GM21515 (cell line): ENCODE data around the gene ZDHHC24.
"Not testable (repeated sequence)": the region's sequence is repeated elsewhere in the genome, so short reads cannot be mapped to it uniquely, and the experiment has no call there.

Source experiments
- ATAC-seq: cut with Tn5 transposase; IDR thresholded peaks from one replicate; pipeline ENCODE4 v1.9.1; 2021; ENCODE audit not compliant: unreplicated experiment

The ZDHHC24 gene

GRCh38 chr11:66545701-66546367 is at the start of gene ZDHHC24:
TSS of gene ZDHHC24 (minus strand) at chr11:66546048. CDS start at chr11:66546003, 45 bp downstream.
- ATAC-seq, result peak; percentile 86

GRCh38 chr11:66595245-66595904 is 49.5 kb upstream of the ZDHHC24 start:
- ATAC-seq, result no peak

GRCh38 chr11:66593650-66594049 is 47.8 kb upstream of the ZDHHC24 start:
- ATAC-seq, result no peak

GRCh38 chr11:66593303-66593635 is 47.4 kb upstream of the ZDHHC24 start:
- ATAC-seq, result peak; percentile 22

GRCh38 chr11:66592457-66593302 is 46.8 kb upstream of the ZDHHC24 start, which contains the start of the genes CCDC87 and CCS:
TSS of gene CCDC87 (minus strand) at chr11:66593063. CDS start at chr11:66593015, 48 bp downstream.
TSS of gene CCS (plus strand) at chr11:66593185. CDS start at chr11:66593262, 77 bp downstream.
- peak; percentile 93 for ATAC-seq

GRCh38 chr11:66591175-66591574 is 45.3 kb upstream of the ZDHHC24 start:
- no peak for ATAC-seq

- ATAC-seq, result no peak
Measured at GRCh38 chr11:66589996-66590675, 44.3 kb upstream of the ZDHHC24 start.

GRCh38 chr11:66589315-66589714 is 43.5 kb upstream of the ZDHHC24 start:
- not testable (repeated sequence) for ATAC-seq

GRCh38 chr11:66586136-66586535 is 40.3 kb upstream of the ZDHHC24 start:
- ATAC-seq, result no peak

GRCh38 chr11:66585447-66585846 is 39.6 kb upstream of the ZDHHC24 start:
- ATAC-seq, result not testable (repeated sequence)

GRCh38 chr11:66582565-66583147 is 36.8 kb upstream of the ZDHHC24 start:
- ATAC-seq, result not testable (repeated sequence)

- ATAC-seq, result no peak
Measured at GRCh38 chr11:66581261-66581660, 35.4 kb upstream of the ZDHHC24 start.

GRCh38 chr11:66580803-66581202 is 35.0 kb upstream of the ZDHHC24 start:
- ATAC-seq, result no peak

- ATAC-seq, result no peak
Measured at GRCh38 chr11:66579017-66579606, 33.3 kb upstream of the ZDHHC24 start.

- ATAC-seq, result no peak
Measured at GRCh38 chr11:66570850-66571180, 25.0 kb upstream of the ZDHHC24 start.

GRCh38 chr11:66570079-66570849 is 24.4 kb upstream of the ZDHHC24 start:
- ATAC-seq, result no peak

GRCh38 chr11:66569076-66569475 is 23.2 kb upstream of the ZDHHC24 start:
- no peak for ATAC-seq

GRCh38 chr11:66568124-66568916 is 22.5 kb upstream of the ZDHHC24 start, which contains the start of gene CTSF:
TSS of gene CTSF (minus strand) at chr11:66568606. CDS start at chr11:66568486, 120 bp downstream.
- no peak for ATAC-seq

GRCh38 chr11:66567787-66568123 is 21.9 kb upstream of the ZDHHC24 start:
- no peak for ATAC-seq
